ENCODE data around the gene SYNE3. TPM values are rescaled to one million over a fixed set of nuclear protein-coding genes. Genes with fewer than 3 reads are reported as not detected.

The SYNE3 gene
- total RNA-seq, 6 experiments from 2014 or later, result 14.8 to 20.4 (median 16.3) TPM

DNA sequence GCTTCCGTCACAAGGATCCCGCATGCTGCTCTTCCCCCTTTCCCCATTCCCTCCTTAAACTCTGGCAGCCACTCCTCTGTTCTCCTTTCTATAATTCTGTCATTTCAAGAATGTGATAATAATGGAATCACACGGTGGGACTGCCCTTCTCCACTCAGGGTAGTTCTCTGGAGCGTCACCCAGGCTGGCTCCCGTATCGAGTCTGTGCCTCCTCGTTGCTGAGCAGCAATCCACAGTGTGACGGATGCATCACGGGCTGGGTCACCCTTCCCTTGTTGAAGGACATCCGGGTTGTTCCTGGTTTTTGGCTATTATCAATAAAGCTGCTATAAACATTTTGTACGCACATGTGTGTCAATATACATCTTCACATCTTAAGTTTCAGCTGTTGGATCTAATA, 5.7 kb upstream of the SYNE3 start:
- no peaks in the 10 kb centered on the region for H3K36me3 Mint-ChIP-seq (ENCODE audit: low read depth)
- H3K4me3 Mint-ChIP-seq, result no peak overlapping the region
- peaks cover 87% of the 10 kb centered on the region for H3K4me1 Mint-ChIP-seq (ENCODE audit: low read depth)
- no peak for DNase-seq
- H3K27me3 Mint-ChIP-seq (ENCODE audit: insufficient read depth), result no peaks in the 10 kb centered on the region; the same call in 1 of the 2 replicates
- TF ChIP-seq, protein P1, sequence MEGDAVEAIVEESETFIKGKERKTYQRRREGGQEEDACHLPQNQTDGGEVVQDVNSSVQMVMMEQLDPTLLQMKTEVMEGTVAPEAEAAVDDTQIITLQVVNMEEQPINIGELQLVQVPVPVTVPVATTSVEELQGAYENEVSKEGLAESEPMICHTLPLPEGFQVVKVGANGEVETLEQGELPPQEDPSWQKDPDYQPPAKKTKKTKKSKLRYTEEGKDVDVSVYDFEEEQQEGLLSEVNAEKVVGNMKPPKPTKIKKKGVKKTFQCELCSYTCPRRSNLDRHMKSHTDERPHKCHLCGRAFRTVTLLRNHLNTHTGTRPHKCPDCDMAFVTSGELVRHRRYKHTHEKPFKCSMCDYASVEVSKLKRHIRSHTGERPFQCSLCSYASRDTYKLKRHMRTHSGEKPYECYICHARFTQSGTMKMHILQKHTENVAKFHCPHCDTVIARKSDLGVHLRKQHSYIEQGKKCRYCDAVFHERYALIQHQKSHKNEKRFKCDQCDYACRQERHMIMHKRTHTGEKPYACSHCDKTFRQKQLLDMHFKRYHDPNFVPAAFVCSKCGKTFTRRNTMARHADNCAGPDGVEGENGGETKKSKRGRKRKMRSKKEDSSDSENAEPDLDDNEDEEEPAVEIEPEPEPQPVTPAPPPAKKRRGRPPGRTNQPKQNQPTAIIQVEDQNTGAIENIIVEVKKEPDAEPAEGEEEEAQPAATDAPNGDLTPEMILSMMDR (IDR thresholded peaks at IDR 0.05), result no peak
- H3K27ac Mint-ChIP-seq, result no peak overlapping the region; the same call in 1 of the 2 replicates
- no peaks in the 10 kb centered on the region for H3K9me3 Mint-ChIP-seq

DNA sequence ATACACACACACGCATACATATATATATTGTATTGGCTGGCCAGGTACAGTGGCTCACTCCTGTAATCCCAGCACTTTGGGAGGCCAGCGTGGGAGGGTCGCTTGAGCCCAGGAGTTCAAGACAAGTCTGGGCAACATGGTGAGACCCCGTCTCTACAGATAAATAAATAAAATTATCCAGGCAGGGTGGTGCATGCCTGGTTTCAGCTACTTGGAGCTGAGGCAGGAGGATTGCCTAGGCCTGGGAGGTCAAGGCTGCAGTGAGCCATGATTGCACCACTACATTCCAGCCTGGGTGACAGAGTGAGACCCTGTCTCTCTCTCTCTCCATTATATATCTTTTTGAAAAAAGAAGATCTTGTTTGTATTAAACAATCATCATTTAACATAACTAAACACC, 4.6 kb upstream of the SYNE3 start:
- no peak overlapping the region for H3K27ac Mint-ChIP-seq
- no peaks in the 10 kb centered on the region; the same call in 1 of the 2 replicates for H3K27me3 Mint-ChIP-seq (ENCODE audit: insufficient read depth)
- no peaks in the 10 kb centered on the region for H3K9me3 Mint-ChIP-seq
- H3K4me3 Mint-ChIP-seq, result no peak overlapping the region
- DNase-seq, result no peak
- TF ChIP-seq, protein P1 (IDR thresholded peaks at IDR 0.05), result no peak
- peaks cover 80% of the 10 kb centered on the region for H3K4me1 Mint-ChIP-seq (ENCODE audit: low read depth)
- H3K36me3 Mint-ChIP-seq (ENCODE audit: low read depth), result no peaks in the 10 kb centered on the region

DNA sequence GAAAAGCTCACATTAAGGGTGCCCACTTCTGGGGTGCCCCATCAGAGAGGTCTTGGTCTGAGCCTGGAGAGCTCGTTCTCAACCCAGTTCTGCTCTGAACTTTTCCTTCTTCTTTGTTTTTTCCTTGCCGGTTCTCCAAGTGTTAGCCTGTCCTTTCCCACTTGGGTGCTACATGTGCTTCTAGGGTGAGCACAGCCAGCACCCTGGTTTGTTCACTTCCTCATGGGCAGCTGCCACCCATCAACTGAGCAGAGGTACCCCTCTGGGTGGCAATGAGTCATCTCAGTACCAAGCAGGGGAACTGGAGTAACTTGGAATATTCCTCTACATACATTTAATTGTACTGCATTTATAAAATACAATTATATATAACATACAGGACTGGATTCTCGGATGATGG, 3.9 kb upstream of the SYNE3 start:
- no peaks in the 10 kb centered on the region for H3K36me3 Mint-ChIP-seq (ENCODE audit: low read depth)
- TF ChIP-seq, protein P1 (IDR thresholded peaks at IDR 0.05), result no peak
- no peaks in the 10 kb centered on the region for H3K9me3 Mint-ChIP-seq
- no peak for DNase-seq
- peaks cover 80% of the 10 kb centered on the region for H3K4me1 Mint-ChIP-seq (ENCODE audit: low read depth)
- peak overlapping the region; percentile 73 for H3K4me3 Mint-ChIP-seq
- peak overlapping the region; percentile 87 for H3K27ac Mint-ChIP-seq
- no peaks in the 10 kb centered on the region; the same call in 1 of the 2 replicates for H3K27me3 Mint-ChIP-seq (ENCODE audit: insufficient read depth)

DNA sequence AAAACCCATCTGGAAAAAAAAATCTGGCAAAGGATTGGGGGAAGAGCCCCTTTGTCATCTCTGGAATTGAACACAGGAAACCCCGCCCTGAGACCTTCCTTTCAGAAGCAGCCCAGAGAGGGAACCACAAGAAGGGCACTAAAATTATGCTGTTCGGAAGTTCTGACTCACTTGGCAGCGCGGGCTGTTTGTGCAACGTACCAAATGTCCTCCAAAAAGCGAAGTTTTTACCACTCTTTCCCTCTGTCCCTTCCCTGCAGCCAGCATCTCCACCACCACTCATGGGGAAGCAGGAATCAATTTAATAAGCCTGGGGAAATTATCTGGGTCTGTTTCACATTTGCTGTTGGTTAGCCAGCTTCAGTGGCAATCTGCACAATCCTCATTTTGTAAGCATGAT, 3.2 kb upstream of the SYNE3 start:
- TF ChIP-seq, protein P1 (IDR thresholded peaks at IDR 0.05), result no peak
- no peaks in the 10 kb centered on the region; the same call in 1 of the 2 replicates for H3K27me3 Mint-ChIP-seq (ENCODE audit: insufficient read depth)
- no peaks in the 10 kb centered on the region for H3K36me3 Mint-ChIP-seq (ENCODE audit: low read depth)
- H3K9me3 Mint-ChIP-seq, result no peaks in the 10 kb centered on the region
- peaks cover 80% of the 10 kb centered on the region for H3K4me1 Mint-ChIP-seq (ENCODE audit: low read depth)
- H3K27ac Mint-ChIP-seq, result peak overlapping the region; percentile 87
- H3K4me3 Mint-ChIP-seq, result peak overlapping the region; percentile 73
- peak; percentile 76 for DNase-seq

DNA sequence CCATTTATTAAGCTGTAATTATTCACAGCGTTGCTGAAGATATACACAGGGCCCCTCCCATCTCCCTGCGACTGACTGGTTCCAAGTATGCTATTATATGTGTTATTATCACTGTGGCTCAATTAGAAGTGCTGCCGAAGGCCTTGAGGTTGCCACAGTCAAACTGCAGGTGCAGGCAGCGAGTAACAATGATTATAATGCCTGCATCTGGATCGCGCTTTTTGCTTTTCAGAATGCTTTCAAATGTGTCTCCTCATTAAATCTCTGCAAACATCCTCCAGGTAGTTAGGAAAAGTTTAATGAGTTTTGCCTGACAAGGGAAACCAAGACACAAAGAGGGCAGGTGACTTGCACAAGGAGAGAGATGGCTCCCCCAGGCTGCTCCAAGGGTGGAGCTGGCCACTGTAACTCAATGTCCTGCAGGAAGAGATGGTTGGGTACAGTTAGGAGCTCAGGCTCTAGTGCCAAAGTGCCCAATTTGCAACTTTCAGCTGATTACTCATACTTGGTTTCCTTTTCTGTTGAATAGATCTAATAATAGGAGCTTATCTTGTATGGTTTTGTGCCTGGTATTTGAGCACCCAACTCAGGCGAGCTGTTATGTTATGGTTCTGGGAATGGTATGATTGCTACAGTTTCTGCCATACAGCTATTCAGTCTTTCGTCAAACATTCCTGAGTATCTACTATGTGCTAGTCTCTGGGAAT, 1.7 kb upstream of the SYNE3 start:
- Mint-ChIP-seq H3K4me3 (peak overlapping the region; percentile 65), H3K27ac (peak overlapping the region; percentile 87)
- TF ChIP-seq, protein P1 (IDR thresholded peaks at IDR 0.05), result no peak

More for the DNA sequence above, 1.7 kb upstream of the SYNE3 start:
- peak; percentile 45 for DNase-seq
- H3K36me3 Mint-ChIP-seq (ENCODE audit: low read depth), result no peaks in the 10 kb centered on the region
- H3K4me1 Mint-ChIP-seq (ENCODE audit: low read depth), result peaks cover 73% of the 10 kb centered on the region
- H3K9me3 Mint-ChIP-seq, result no peaks in the 10 kb centered on the region
- H3K27me3 Mint-ChIP-seq (ENCODE audit: insufficient read depth), result no peaks in the 10 kb centered on the region; the same call in 1 of the 2 replicates

All from HFFc6 (cell line).